Peyer's patch (tissue), 4 donors: ENCODE data around the gene SOX12.

Source experiments
- CTCF ChIP-seq, 6 experiments: fragments of 450-650 bp in 4 of 6; fragments of 200-600 bp in 2 of 6; sonication (generic) in 1 of 6; IDR thresholded peaks; one replicate each; pipeline ENCODE4 v1.5.1; 2017 to 2019; ENCODE audit warnings: antibody characterized with exemption in 6 of 6, mild to moderate bottlenecking in 3 of 6, moderate library complexity in 1 of 6
- POLR2A ChIP-seq, 2 donors: fragments of 450-650 bp; IDR thresholded peaks; one replicate each; pipeline ENCODE4 v1.5.1; 2017; ENCODE audit warnings: antibody characterized with exemption in 2 of 2, mild to moderate bottlenecking in 2 of 2, moderate library complexity in 2 of 2

GRCh38 chr20:361561-361960 lies 36.2 kb downstream of the SOX12 start:
- TF ChIP-seq CTCF (IDR thresholded peaks at IDR 0.05) (no peak), POLR2A (IDR thresholded peaks at IDR 0.05) (no peak)
